D341Med (cell line): ENCODE data around the gene PRIMA1.
"Not testable (repeated sequence)": the region's sequence is repeated elsewhere in the genome, so short reads cannot be mapped to it uniquely, and the experiment has no call there.

Experiments used
- DNase-seq: peaks from one replicate; pipeline ENCODE4 v3.0.0; 2012; ENCODE audit warnings: low spot score

Gene PRIMA1

GRCh38 chr14:93788293-93788542 lies at the start of gene PRIMA1:
Gene PRIMA1, minus strand, starts transcription at chr14:93788485. Its CDS starts 767 bp downstream, at chr14:93787718.
- DNase-seq, result no peak

GRCh38 chr14:93834699-93835371 lies 46.5 kb upstream of the PRIMA1 start:
- DNase-seq, result no peak

GRCh38 chr14:93832665-93833064 lies 44.4 kb upstream of the PRIMA1 start:
- peak; percentile 43 for DNase-seq

- DNase-seq, result no peak
These were observed 43.8 kb upstream of the PRIMA1 start for GRCh38 chr14:93832081-93832480.

GRCh38 chr14:93830753-93831461 lies 42.6 kb upstream of the PRIMA1 start:
- DNase-seq, result no peak

- DNase-seq, result no peak
These were observed 41.7 kb upstream of the PRIMA1 start for GRCh38 chr14:93829839-93830481.

GRCh38 chr14:93825235-93825553 lies 36.9 kb upstream of the PRIMA1 start:
- DNase-seq, result no peak

- no peak for DNase-seq
These were observed 36.4 kb upstream of the PRIMA1 start for GRCh38 chr14:93824518-93825234.

GRCh38 chr14:93824076-93824475 lies 35.8 kb upstream of the PRIMA1 start:
- no peak for DNase-seq

- no peak for DNase-seq
These were observed 32.8 kb upstream of the PRIMA1 start for GRCh38 chr14:93821051-93821450.

- no peak for DNase-seq
These were observed 30.6 kb upstream of the PRIMA1 start for GRCh38 chr14:93818857-93819256.

GRCh38 chr14:93811676-93812075 lies 23.4 kb upstream of the PRIMA1 start:
- DNase-seq, result no peak

- no peak for DNase-seq
These were observed 22.7 kb upstream of the PRIMA1 start for GRCh38 chr14:93811020-93811419.

- not testable (repeated sequence) for DNase-seq
These were observed 21.5 kb upstream of the PRIMA1 start for GRCh38 chr14:93809491-93810420.

GRCh38 chr14:93804654-93805053 lies 16.4 kb upstream of the PRIMA1 start:
- DNase-seq, result no peak

- no peak for DNase-seq
These were observed 15.4 kb upstream of the PRIMA1 start for GRCh38 chr14:93803408-93804318.

- DNase-seq, result no peak
These were observed 12.0 kb upstream of the PRIMA1 start for GRCh38 chr14:93799989-93800921.

GRCh38 chr14:93799617-93799988 lies 11.3 kb upstream of the PRIMA1 start:
- no peak for DNase-seq

GRCh38 chr14:93797536-93797935 lies 9.3 kb upstream of the PRIMA1 start:
- no peak for DNase-seq

- DNase-seq, result no peak
These were observed 8.8 kb upstream of the PRIMA1 start for GRCh38 chr14:93797071-93797470.
